Dendritic cell treated with granulocyte-macrophage colony-stimulating factor and Interleukin-4, amounts not matched to agents 40 ng/mL and 50 ng/mL, for 4 days (primary cell): ENCODE data around the gene EIF2B5.
A peak's percentile ranks its signal among the peaks of the same experiment; 100 is the strongest.
"Not testable (repeated sequence)": the region's sequence is repeated elsewhere in the genome, so short reads cannot be mapped to it uniquely, and the experiment has no call there.

Experiments used
- H3K27ac Mint-ChIP-seq: one replicate; pipeline ENCODE4 v1.8.0; 2022; ENCODE audit warnings: mild to moderate bottlenecking, mixed read lengths
- H3K27me3 Mint-ChIP-seq: one replicate; pipeline ENCODE4 v1.8.0; 2022; ENCODE audit warnings: mild to moderate bottlenecking, mixed read lengths
- H3K36me3 Mint-ChIP-seq: one replicate; pipeline ENCODE4 v1.8.0; 2022; ENCODE audit warnings: low read depth, mixed read lengths
- H3K4me1 Mint-ChIP-seq: one replicate; pipeline ENCODE4 v1.8.0; 2022; ENCODE audit warnings: low read depth, mixed read lengths
- H3K4me3 Mint-ChIP-seq: one replicate; pipeline ENCODE4 v1.8.0; 2022; ENCODE audit warnings: mild to moderate bottlenecking, moderate library complexity, mixed read lengths
- H3K9me3 Mint-ChIP-seq: one replicate; pipeline ENCODE4 v1.8.0; 2022; ENCODE audit warnings: mixed read lengths
- intact Hi-C: fragments of 100-400 bp; cut with micrococcal nuclease; formaldehyde crosslinking; loops from one replicate; pipeline ENCODE4 v1.15.0; 2022

EIF2B5 gene

GRCh38 chr3:184155644-184156521 lies 20.7 kb downstream of the EIF2B5 start:
- intact Hi-C loops, result loop anchor here (1.0 kb wide), 1 partner anchor 21 kb away; the partner anchor contains the start of gene EIF2B5
- peak overlapping the region; percentile 87 for H3K27ac Mint-ChIP-seq
- peaks cover 48% of the 10 kb centered on the region for H3K4me1 Mint-ChIP-seq
- no peaks in the 10 kb centered on the region for H3K9me3 Mint-ChIP-seq
- peak overlapping the region; percentile 96 for H3K4me3 Mint-ChIP-seq
- H3K36me3 Mint-ChIP-seq, result peaks cover 18% of the 10 kb centered on the region
- no peaks in the 10 kb centered on the region for H3K27me3 Mint-ChIP-seq

- intact Hi-C loops, result no loop called here
- Mint-ChIP-seq H3K27me3 (no peaks in the 10 kb centered on the region), H3K9me3 (no peaks in the 10 kb centered on the region), H3K4me1 (peaks cover 55% of the 10 kb centered on the region), H3K36me3 (peaks cover 25% of the 10 kb centered on the region), H3K27ac (peak overlapping the region; percentile 87), H3K4me3 (peak overlapping the region; percentile 96)
Observed at GRCh38 chr3:184156522-184156955, 21.4 kb downstream of the EIF2B5 start.

GRCh38 chr3:184157206-184157605 lies 22.0 kb downstream of the EIF2B5 start:
- intact Hi-C loops, result no loop called here
- H3K27me3 Mint-ChIP-seq, result no peaks in the 10 kb centered on the region
- H3K36me3 Mint-ChIP-seq, result peaks cover 31% of the 10 kb centered on the region
- no peaks in the 10 kb centered on the region for H3K9me3 Mint-ChIP-seq
- H3K27ac Mint-ChIP-seq, result peak overlapping the region; percentile 87
- peaks cover 56% of the 10 kb centered on the region for H3K4me1 Mint-ChIP-seq
- peak overlapping the region; percentile 96 for H3K4me3 Mint-ChIP-seq

GRCh38 chr3:184158404-184158803 lies 23.2 kb downstream of the EIF2B5 start:
- Mint-ChIP-seq H3K9me3 (no peaks in the 10 kb centered on the region), H3K4me3 (peak overlapping the region; percentile 17), H3K27ac (peak overlapping the region; percentile 48), H3K36me3 (peaks cover 43% of the 10 kb centered on the region), H3K27me3 (no peaks in the 10 kb centered on the region), H3K4me1 (peaks cover 56% of the 10 kb centered on the region)
- intact Hi-C loops, result no loop called here

GRCh38 chr3:184160456-184160855 lies 25.3 kb downstream of the EIF2B5 start:
- Mint-ChIP-seq H3K4me3 (no peak overlapping the region), H3K4me1 (peaks cover 56% of the 10 kb centered on the region), H3K36me3 (peaks cover 63% of the 10 kb centered on the region), H3K9me3 (no peaks in the 10 kb centered on the region), H3K27me3 (no peaks in the 10 kb centered on the region), H3K27ac (no peak overlapping the region)
- intact Hi-C loops, result no loop called here

GRCh38 chr3:184162571-184163070 lies 27.5 kb downstream of the EIF2B5 start:
- H3K27me3 Mint-ChIP-seq, H3K27ac Mint-ChIP-seq, H3K4me3 Mint-ChIP-seq, intact Hi-C loops, H3K9me3 Mint-ChIP-seq: not testable (repeated sequence)
- Mint-ChIP-seq H3K4me1 (peaks cover 38% of the 10 kb centered on the region), H3K36me3 (peaks cover 75% of the 10 kb centered on the region)

- Mint-ChIP-seq H3K9me3 (no peaks in the 10 kb centered on the region), H3K4me1 (peaks cover 19% of the 10 kb centered on the region), H3K27me3 (no peaks in the 10 kb centered on the region), H3K27ac (no peak overlapping the region), H3K4me3 (no peak overlapping the region), H3K36me3 (peaks cover 97% of the 10 kb centered on the region)
- intact Hi-C loops, result no loop called here
Observed at GRCh38 chr3:184164648-184165330, 29.6 kb downstream of the EIF2B5 start.

GRCh38 chr3:184165543-184165942 lies 30.4 kb downstream of the EIF2B5 start:
- Mint-ChIP-seq H3K4me3 (no peak overlapping the region), H3K4me1 (peaks cover 12% of the 10 kb centered on the region), H3K27me3 (no peaks in the 10 kb centered on the region), H3K9me3 (no peaks in the 10 kb centered on the region), H3K27ac (no peak overlapping the region), H3K36me3 (peaks cover 99% of the 10 kb centered on the region)
- intact Hi-C loops, result no loop called here

GRCh38 chr3:184166671-184167070 lies 31.5 kb downstream of the EIF2B5 start:
- Mint-ChIP-seq H3K36me3 (peaks cover 99% of the 10 kb centered on the region), H3K4me1 (peaks cover 11% of the 10 kb centered on the region), H3K4me3 (no peak overlapping the region), H3K9me3 (no peaks in the 10 kb centered on the region), H3K27ac (no peak overlapping the region), H3K27me3 (no peaks in the 10 kb centered on the region)
- intact Hi-C loops, result no loop called here

- no peaks in the 10 kb centered on the region for H3K9me3 Mint-ChIP-seq
Observed at GRCh38 chr3:184167786-184168185, 32.6 kb downstream of the EIF2B5 start.

GRCh38 chr3:184168363-184169120 lies 33.4 kb downstream of the EIF2B5 start:
- H3K9me3 Mint-ChIP-seq, result no peaks in the 10 kb centered on the region
- intact Hi-C loops, result no loop called here
- peaks cover 13% of the 10 kb centered on the region for H3K4me1 Mint-ChIP-seq
- no peaks in the 10 kb centered on the region for H3K27me3 Mint-ChIP-seq
- no peak overlapping the region for H3K27ac Mint-ChIP-seq
- H3K36me3 Mint-ChIP-seq, result peaks cover 97% of the 10 kb centered on the region
- no peak overlapping the region for H3K4me3 Mint-ChIP-seq

More at GRCh38 chr3:184167786-184168185, 32.6 kb downstream of the EIF2B5 start:
- H3K27me3 Mint-ChIP-seq, result no peaks in the 10 kb centered on the region
- H3K4me3 Mint-ChIP-seq, result no peak overlapping the region
- H3K27ac Mint-ChIP-seq, result no peak overlapping the region
- intact Hi-C loops, result no loop called here
- H3K36me3 Mint-ChIP-seq, result peaks cover 100% of the 10 kb centered on the region
- peaks cover 13% of the 10 kb centered on the region for H3K4me1 Mint-ChIP-seq

GRCh38 chr3:184169896-184170875 lies 35.0 kb downstream of the EIF2B5 start:
- Mint-ChIP-seq H3K9me3 (no peaks in the 10 kb centered on the region), H3K36me3 (peaks cover 84% of the 10 kb centered on the region), H3K4me3 (no peak overlapping the region), H3K27ac (no peak overlapping the region), H3K27me3 (no peaks in the 10 kb centered on the region), H3K4me1 (peaks cover 17% of the 10 kb centered on the region)
- intact Hi-C loops, result no loop called here

- Mint-ChIP-seq H3K4me1 (peaks cover 21% of the 10 kb centered on the region), H3K9me3 (no peaks in the 10 kb centered on the region), H3K4me3 (no peak overlapping the region), H3K36me3 (peaks cover 84% of the 10 kb centered on the region), H3K27me3 (no peaks in the 10 kb centered on the region), H3K27ac (no peak overlapping the region)
- intact Hi-C loops, result no loop called here
Observed at GRCh38 chr3:184171562-184171961, 36.4 kb downstream of the EIF2B5 start.
